H1 (cell line): ENCODE results near the gene SCN1B. TPM values are rescaled to one million over a fixed set of nuclear protein-coding genes. Genes with fewer than 3 reads are reported as not detected.

Experiments used
- SAP30 ChIP-seq: fragments of 300-600 bp; sonication (generic); IDR thresholded peaks from 2 replicates; pipeline ENCODE4 v1.7.1; 2012; ENCODE audit warnings: low read length, moderate library complexity, mild to moderate bottlenecking, inconsistent platforms; ENCODE audit not compliant: insufficient read depth, insufficient replicate concordance
- TCF12 ChIP-seq: IDR thresholded peaks from 2 replicates; pipeline ENCODE4 v1.6.1; 2011; ENCODE audit warnings: low read depth, mild to moderate bottlenecking, low read length
- USF2 ChIP-seq: IDR thresholded peaks from 2 replicates; pipeline ENCODE4 v1.6.1; 2011; ENCODE audit warnings: low read length, improper control_type of control experiment
- polyA plus RNA-seq, 7 experiments: library from polyadenylated mRNA; depleted of rRNA in 3 of 7; stranded (reverse) in 5 of 7; unstranded in 2 of 7; fragments of >200 nt in 5 of 7; fragments of 200-250 nt in 2 of 7; gene quantifications; 1 replicate in 5 of 7; 2 replicates in 1 of 7; 4 replicates in 1 of 7; pipeline versions ENCODE4 v1.2.1 to v1.2.3, GENCODE V29; 2011 to 2013; ENCODE audit warnings: missing spikeins in 2 of 7, mixed read lengths in 2 of 7
- total RNA-seq: library from RNA; stranded (reverse); fragmentation: NEBNext Ultra II Directional; extraction: Animal tissue kit (Norgen Biotek cat#: 25700); gene quantifications from 2 replicates; pipeline ENCODE4 v1.2.1, GENCODE V29; 2021
- TF ChIP-seq, protein P1 (sequence below), 3 experiments: IDR thresholded peaks; 1 replicate in 2 of 3; 2 replicates in 1 of 3; pipeline versions ENCODE4 v1.5.1 to v1.6.1; 2011; ENCODE audit warnings: low read length in 3 of 3, mild to moderate bottlenecking in 3 of 3, inconsistent platforms in 2 of 3, low read depth in 1 of 3, moderate library complexity in 1 of 3; ENCODE audit not compliant: insufficient read depth in 1 of 3; ENCODE audit errors: control extremely low read depth in 1 of 3

SCN1B gene
- total and polyA plus RNA-seq, 2 of the 8 experiments (the other 6 are each of a cell fraction or from before 2014, with no cell fraction given) = 3.1 to 3.5 TPM

DNA sequence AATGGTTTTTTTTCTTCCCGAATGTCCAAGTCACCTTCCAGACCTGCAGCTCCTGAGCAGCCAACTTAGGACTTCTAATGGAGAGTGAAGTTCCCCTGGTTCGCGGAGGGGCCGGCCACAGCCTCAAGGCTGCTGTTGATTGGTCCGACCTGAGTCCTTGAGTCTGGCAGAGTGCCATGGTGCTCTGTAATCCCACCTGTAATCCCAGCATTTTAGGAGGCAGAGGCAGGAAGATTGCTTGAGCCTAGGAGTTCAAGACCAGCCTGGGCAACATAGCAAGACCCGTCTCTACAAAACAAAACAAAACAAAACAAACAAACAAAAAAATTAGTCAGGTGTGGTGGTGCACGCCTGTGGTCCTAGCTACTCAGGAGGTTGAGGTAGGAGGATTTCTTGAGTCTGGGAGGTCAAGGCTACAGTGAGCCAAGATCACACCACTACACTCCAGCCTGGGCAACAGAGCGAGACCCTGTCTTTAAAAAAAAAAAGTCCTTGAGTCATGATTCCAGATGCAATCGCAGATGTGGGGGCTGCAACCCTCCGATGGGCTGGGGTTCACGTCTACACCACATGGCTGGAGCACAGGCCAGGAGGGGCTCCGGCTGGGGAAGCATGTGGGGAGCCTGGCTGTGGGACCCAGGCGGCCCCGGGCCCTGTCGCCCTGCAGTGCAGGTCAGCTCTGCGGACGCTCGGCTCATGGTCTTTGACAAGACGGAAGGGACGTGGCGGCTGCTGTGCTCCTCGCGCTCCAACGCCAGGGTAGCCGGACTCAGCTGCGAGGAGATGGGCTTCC is 28.9 kb downstream of the SCN1B start (continued):
- TF ChIP-seq, protein P1, sequence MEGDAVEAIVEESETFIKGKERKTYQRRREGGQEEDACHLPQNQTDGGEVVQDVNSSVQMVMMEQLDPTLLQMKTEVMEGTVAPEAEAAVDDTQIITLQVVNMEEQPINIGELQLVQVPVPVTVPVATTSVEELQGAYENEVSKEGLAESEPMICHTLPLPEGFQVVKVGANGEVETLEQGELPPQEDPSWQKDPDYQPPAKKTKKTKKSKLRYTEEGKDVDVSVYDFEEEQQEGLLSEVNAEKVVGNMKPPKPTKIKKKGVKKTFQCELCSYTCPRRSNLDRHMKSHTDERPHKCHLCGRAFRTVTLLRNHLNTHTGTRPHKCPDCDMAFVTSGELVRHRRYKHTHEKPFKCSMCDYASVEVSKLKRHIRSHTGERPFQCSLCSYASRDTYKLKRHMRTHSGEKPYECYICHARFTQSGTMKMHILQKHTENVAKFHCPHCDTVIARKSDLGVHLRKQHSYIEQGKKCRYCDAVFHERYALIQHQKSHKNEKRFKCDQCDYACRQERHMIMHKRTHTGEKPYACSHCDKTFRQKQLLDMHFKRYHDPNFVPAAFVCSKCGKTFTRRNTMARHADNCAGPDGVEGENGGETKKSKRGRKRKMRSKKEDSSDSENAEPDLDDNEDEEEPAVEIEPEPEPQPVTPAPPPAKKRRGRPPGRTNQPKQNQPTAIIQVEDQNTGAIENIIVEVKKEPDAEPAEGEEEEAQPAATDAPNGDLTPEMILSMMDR (IDR thresholded peaks at IDR 0.05; ENCODE audit: control extremely low read depth in 1 of 3, insufficient read depth in 1 of 3, low read depth in 1 of 3, low read length in 3 of 3) = no peak
- TF ChIP-seq SAP30 = no peak
- no peak for TF ChIP-seq TCF12
- TF ChIP-seq USF2 = no peak
